Measurements from ENCODE around the gene TMEM97. TPM values are rescaled to one million over a fixed set of nuclear protein-coding genes. Genes with fewer than 3 reads are reported as not detected.

Gene TMEM97
- total RNA-seq, 3 donors from 2014 or later (not counting 1 experiment from before 2014, with no cell fraction given): 4.6 to 8.8 (median 7.5) TPM

GRCh38 chr17:28363776-28364650 is 45.0 kb downstream of the TMEM97 start:
- Mint-ChIP-seq H3K27ac (no peak overlapping the region), H3K4me3 (no peak overlapping the region), H3K36me3 (no peaks in the 10 kb centered on the region), H3K27me3 (ENCODE audit: low read depth in 2 of 2) (no peaks in the 10 kb centered on the region), H3K4me1 (no peaks in the 10 kb centered on the region), H3K9me3 (no peaks in the 10 kb centered on the region)
- H3K36me3 ChIP-seq (ENCODE audit: control insufficient read depth, insufficient read depth, low read length): peaks cover 37% of the 10 kb centered on the region
- no peak for TF ChIP-seq CTCF (IDR thresholded peaks at IDR 0.05)
- WGBS (ENCODE audit: insufficient coverage): 95% methylated on average over 8 of the region's 8 CpGs
- H3K9me3 ChIP-seq (ENCODE audit: control insufficient read depth, insufficient read depth, low read length): no peaks in the 10 kb centered on the region
- no peak overlapping the region for H3K27ac ChIP-seq (ENCODE audit: low read length)
- intact Hi-C loops (cut with micrococcal nuclease): no loop called here
- no peak overlapping the region for H3K4me3 ChIP-seq (ENCODE audit: low read length)
- DNase-seq (no peak), ATAC-seq (no peak)
- H3K4me1 ChIP-seq (ENCODE audit: control insufficient read depth, insufficient read depth, low read length): no peaks in the 10 kb centered on the region
- no peaks in the 10 kb centered on the region for H3K27me3 ChIP-seq (ENCODE audit: control insufficient read depth, insufficient read depth, low read length)

- Histone ChIP-seq H3K4me3 (ENCODE audit: low read length) (no peak within 1 kb of the TSS), H3K36me3 (ENCODE audit: control insufficient read depth, insufficient read depth, low read length) (peaks cover 33% of the 10 kb centered on the region), H3K4me1 (ENCODE audit: control insufficient read depth, insufficient read depth, low read length) (no peaks in the 10 kb centered on the region), H3K9me3 (ENCODE audit: control insufficient read depth, insufficient read depth, low read length) (no peaks in the 10 kb centered on the region), H3K27me3 (ENCODE audit: control insufficient read depth, insufficient read depth, low read length) (no peaks in the 10 kb centered on the region), H3K27ac (ENCODE audit: low read length) (no peak within 1 kb of the TSS)
- Mint-ChIP-seq H3K36me3 (no peaks in the 10 kb centered on the region), H3K27ac (no peak within 1 kb of the TSS), H3K4me1 (no peaks in the 10 kb centered on the region), H3K27me3 (ENCODE audit: low read depth in 2 of 2) (no peaks in the 10 kb centered on the region), H3K4me3 (no peak within 1 kb of the TSS), H3K9me3 (no peaks in the 10 kb centered on the region)
- intact Hi-C loops (cut with micrococcal nuclease): no loop called here
- 94% methylated on average over 13 of the region's 13 CpGs for WGBS (ENCODE audit: insufficient coverage)
- ATAC-seq (no peak), DNase-seq (no peak)
- no peak for TF ChIP-seq CTCF (IDR thresholded peaks at IDR 0.05)
Measured at GRCh38 chr17:28364665-28365363, 45.8 kb downstream of the TMEM97 start, which contains the start of gene SEBOX. SEBOX (minus strand) TSS chr17:28365199; CDS start chr17:28365151, 48 bp downstream.

DNA sequence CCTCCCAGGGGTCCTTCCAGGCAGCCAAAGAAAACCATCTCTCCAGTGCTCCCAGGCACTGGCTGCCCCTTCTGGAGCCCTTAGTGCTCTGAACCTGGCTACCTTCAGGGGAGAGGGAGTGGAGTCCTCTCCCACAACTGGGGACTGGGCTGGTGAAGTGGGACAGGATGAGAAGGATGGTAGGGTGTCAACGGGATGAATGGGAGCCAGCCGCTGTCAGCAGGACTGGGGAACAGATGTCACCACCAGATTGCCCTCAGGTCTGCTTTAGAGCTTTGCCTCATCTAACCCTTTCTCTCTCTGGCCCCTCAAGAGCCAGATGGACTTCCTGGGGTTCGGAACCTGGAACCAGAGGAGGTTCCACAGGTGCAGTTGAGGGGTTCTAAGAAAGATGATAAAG is 46.5 kb downstream of the TMEM97 start:
- H3K4me1 Mint-ChIP-seq: no peaks in the 10 kb centered on the region
- H3K9me3 Mint-ChIP-seq: no peaks in the 10 kb centered on the region
- no peaks in the 10 kb centered on the region for H3K36me3 Mint-ChIP-seq
- WGBS (ENCODE audit: insufficient coverage): 97% methylated on average over 3 of the region's 3 CpGs
- TF ChIP-seq CTCF (IDR thresholded peaks at IDR 0.05): no peak
- no peak overlapping the region for H3K27ac Mint-ChIP-seq
- H3K4me3 Mint-ChIP-seq: no peak overlapping the region
- Histone ChIP-seq H3K4me3 (ENCODE audit: low read length) (no peak overlapping the region), H3K27ac (ENCODE audit: low read length) (no peak overlapping the region), H3K4me1 (ENCODE audit: control insufficient read depth, insufficient read depth, low read length) (no peaks in the 10 kb centered on the region), H3K36me3 (ENCODE audit: control insufficient read depth, insufficient read depth, low read length) (peaks cover 27% of the 10 kb centered on the region), H3K27me3 (ENCODE audit: control insufficient read depth, insufficient read depth, low read length) (no peaks in the 10 kb centered on the region), H3K9me3 (ENCODE audit: control insufficient read depth, insufficient read depth, low read length) (no peaks in the 10 kb centered on the region)
- ATAC-seq: no peak
- intact Hi-C loops (cut with micrococcal nuclease): no loop called here
- no peaks in the 10 kb centered on the region for H3K27me3 Mint-ChIP-seq (ENCODE audit: low read depth in 2 of 2)
- DNase-seq: no peak

All from natural killer cell (primary cell).